Measurements from ENCODE around the gene DCAF11.

- TF ChIP-seq GATA2 (IDR thresholded peaks at IDR 0.05; ENCODE audit: low read depth, low read length) (no peak), GATA3 (IDR thresholded peaks at IDR 0.05; ENCODE audit: low read depth, low read length) (no peak)
Observed at GRCh38 chr14:24145219-24145618, 30.6 kb downstream of the DCAF11 start.
